AG10803 (cell line): Measurements from ENCODE around the gene TYRO3.

Experiments used
- DNase-seq: peaks from one replicate; pipeline ENCODE4 v3.0.0; 2010; ENCODE audit warnings: low read depth
- H3K4me3 ChIP-seq: 2 replicates; pipeline ENCODE4 v1.5.1; 2011; ENCODE audit warnings: mild to moderate bottlenecking, low read length, control low read depth
- TF ChIP-seq, protein P1 (sequence below): conservative IDR thresholded peaks from 2 replicates; pipeline ENCODE4 v1.5.1; 2011; ENCODE audit warnings: mild to moderate bottlenecking, low read length, control low read depth, inconsistent platforms

The TYRO3 gene

DNA sequence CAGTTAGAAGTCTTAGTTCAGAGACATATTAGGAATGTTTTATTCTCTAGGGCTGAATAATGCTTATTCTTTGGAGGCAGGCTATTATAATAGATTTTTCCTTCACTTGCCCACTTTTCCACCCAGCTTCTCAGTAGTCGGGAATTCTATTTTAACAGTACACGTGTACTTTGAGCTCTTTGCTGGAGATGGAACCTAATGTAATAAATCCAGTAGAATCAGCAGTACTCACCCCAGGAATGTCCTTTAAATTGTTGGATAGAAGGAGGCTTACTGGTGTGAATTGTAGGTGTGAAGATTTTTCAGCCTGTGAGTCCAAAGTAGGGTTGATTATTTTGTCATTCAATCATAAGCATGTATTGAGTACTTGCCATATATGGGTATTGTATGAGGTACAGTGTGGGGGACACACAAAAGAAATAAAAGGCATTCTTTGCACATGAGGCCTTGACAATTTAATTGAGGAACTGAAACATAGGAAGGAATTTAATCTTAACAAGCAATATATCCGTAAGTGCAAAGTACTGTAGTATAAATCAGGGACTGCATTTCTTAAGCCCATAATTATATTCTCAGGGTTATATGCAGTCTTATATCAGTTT, 71.7 kb downstream of the TYRO3 start:
- DNase-seq: no peak
- TF ChIP-seq, protein P1, sequence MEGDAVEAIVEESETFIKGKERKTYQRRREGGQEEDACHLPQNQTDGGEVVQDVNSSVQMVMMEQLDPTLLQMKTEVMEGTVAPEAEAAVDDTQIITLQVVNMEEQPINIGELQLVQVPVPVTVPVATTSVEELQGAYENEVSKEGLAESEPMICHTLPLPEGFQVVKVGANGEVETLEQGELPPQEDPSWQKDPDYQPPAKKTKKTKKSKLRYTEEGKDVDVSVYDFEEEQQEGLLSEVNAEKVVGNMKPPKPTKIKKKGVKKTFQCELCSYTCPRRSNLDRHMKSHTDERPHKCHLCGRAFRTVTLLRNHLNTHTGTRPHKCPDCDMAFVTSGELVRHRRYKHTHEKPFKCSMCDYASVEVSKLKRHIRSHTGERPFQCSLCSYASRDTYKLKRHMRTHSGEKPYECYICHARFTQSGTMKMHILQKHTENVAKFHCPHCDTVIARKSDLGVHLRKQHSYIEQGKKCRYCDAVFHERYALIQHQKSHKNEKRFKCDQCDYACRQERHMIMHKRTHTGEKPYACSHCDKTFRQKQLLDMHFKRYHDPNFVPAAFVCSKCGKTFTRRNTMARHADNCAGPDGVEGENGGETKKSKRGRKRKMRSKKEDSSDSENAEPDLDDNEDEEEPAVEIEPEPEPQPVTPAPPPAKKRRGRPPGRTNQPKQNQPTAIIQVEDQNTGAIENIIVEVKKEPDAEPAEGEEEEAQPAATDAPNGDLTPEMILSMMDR: no peak
- no peak overlapping the region for H3K4me3 ChIP-seq

DNA sequence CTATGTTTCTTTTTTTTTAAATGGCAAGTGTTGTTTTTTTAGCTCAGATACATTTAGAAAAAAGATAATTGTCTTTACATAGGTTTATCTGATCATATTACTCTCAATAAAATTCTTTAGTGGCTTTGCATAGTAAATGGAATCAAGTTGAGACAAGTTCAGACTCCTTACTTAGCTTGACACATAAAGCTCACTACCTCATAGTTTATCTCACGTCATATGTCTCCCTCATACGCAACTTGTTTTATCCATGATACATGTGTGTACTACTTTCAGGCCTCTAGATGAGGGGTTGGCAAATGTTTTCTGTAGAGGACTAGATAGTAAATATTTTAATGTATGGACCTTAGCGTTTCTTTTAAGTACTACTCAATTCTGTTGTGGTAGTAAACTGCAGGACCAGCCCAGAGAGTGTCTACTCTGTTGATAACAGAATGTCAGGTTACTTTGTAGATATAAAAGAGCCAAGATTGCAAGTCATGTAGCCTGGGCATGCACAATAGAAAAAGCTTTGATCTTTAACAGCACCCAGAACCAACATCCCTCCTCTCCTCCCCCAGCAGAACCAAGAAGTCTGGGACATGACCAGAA, 73.0 kb downstream of the TYRO3 start:
- no peak for DNase-seq
- TF ChIP-seq, protein P1: no peak
- H3K4me3 ChIP-seq: no peak overlapping the region
